ENCODE measurements around the gene NRL.

DNA sequence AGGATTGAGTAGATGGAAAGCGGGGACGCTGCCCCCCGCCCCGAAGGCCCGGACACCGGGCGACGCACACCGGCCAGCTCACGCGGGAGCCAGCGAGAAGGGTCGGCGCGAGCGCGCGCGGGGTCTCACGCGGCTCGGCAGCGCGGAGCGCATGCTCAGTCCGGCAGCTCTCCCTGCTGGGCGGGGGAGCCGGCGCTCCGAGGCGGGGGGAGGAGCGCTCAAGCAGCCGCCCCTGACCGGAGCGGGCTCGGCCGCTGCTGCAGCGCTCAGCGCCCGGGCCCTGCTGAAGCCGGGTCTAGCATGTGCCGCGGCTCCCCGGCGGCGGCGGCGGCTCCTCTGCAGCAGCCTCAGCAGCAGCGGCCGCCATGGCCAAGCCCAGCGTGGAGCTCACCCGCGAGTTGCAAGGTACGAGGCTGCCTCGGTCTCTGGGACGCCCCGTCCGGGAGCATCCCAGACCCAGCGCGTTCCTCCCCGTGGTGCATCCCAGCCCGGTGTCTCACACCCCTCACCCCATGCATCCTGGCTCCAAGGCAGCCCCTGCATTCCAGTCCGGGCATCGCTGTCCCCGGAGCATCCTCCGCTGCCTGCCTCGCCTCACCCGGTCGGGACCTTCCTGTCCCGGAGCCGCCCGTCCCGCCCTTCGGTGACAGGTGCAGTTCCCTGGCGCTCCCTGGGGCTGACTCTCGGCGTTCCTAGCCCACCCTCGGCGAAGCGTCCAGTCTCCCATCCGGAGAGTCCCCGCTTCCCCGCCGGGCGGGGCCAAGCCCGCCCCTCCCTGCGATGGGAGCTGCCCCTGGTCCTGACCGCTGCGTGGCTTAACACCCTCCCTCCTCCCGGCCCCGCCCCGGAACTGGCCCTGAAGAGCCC is 62.7 kb downstream of the NRL start, which contains the start of gene CARMIL3:
- TF ChIP-seq, protein P1, sequence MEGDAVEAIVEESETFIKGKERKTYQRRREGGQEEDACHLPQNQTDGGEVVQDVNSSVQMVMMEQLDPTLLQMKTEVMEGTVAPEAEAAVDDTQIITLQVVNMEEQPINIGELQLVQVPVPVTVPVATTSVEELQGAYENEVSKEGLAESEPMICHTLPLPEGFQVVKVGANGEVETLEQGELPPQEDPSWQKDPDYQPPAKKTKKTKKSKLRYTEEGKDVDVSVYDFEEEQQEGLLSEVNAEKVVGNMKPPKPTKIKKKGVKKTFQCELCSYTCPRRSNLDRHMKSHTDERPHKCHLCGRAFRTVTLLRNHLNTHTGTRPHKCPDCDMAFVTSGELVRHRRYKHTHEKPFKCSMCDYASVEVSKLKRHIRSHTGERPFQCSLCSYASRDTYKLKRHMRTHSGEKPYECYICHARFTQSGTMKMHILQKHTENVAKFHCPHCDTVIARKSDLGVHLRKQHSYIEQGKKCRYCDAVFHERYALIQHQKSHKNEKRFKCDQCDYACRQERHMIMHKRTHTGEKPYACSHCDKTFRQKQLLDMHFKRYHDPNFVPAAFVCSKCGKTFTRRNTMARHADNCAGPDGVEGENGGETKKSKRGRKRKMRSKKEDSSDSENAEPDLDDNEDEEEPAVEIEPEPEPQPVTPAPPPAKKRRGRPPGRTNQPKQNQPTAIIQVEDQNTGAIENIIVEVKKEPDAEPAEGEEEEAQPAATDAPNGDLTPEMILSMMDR (IDR thresholded peaks at IDR 0.05), result no peak
- TF ChIP-seq EZH2 (IDR thresholded peaks at IDR 0.05), result no peak
- TF ChIP-seq EZH2phosphoT487 (IDR thresholded peaks at IDR 0.05), result no peak
